Measurements from ENCODE around the gene ERICH3. TPM values are rescaled to one million over a fixed set of nuclear protein-coding genes. Genes with fewer than 3 reads are reported as not detected.
A peak's percentile ranks its signal among the peaks of the same experiment; 100 is the strongest.

ERICH3 gene
- polyA plus RNA-seq, 3 donors = 0.36 to 0.61 (median 0.45) TPM

GRCh38 chr1:74530892-74531291, 142.7 kb downstream of the ERICH3 start:
- DNase-seq (ENCODE audit: extremely low read depth in 1 of 11, low read depth in 9 of 11, low spot score in 4 of 11) = no peak

GRCh38 chr1:74528123-74528522, 145.5 kb downstream of the ERICH3 start:
- no peak for DNase-seq (ENCODE audit: extremely low read depth in 1 of 11, low read depth in 9 of 11, low spot score in 4 of 11)

GRCh38 chr1:74526708-74527107, 146.9 kb downstream of the ERICH3 start:
- DNase-seq (ENCODE audit: extremely low read depth in 1 of 11, low read depth in 9 of 11, low spot score in 4 of 11) = no peak

- no peak for DNase-seq (ENCODE audit: extremely low read depth in 1 of 11, low read depth in 9 of 11, low spot score in 4 of 11)
Measured at GRCh38 chr1:74523873-74524480, 149.6 kb downstream of the ERICH3 start.

- DNase-seq (ENCODE audit: extremely low read depth in 1 of 11, low read depth in 9 of 11, low spot score in 4 of 11) = peak in 6 of 11 donors; percentile 2 to 36 (median 14)
Measured at GRCh38 chr1:74522148-74522547, 151.4 kb downstream of the ERICH3 start.

Other genes starting within 250 kb of the ERICH3 start
- gene LRRC53, start 161.2 kb downstream of the ERICH3 start, polyA plus RNA-seq (ENCODE audit: insufficient read length in 3 of 3) = not detected
- gene CRYZ, start 59.3 kb upstream of the ERICH3 start, polyA plus RNA-seq (ENCODE audit: insufficient read length in 3 of 3) = 100 to 1,000 TPM; 146 to 183 (median 156) TPM
- gene TYW3, start 59.4 kb upstream of the ERICH3 start, polyA plus RNA-seq (ENCODE audit: insufficient read length in 3 of 3) = 10 to 100 TPM; 30.0 to 38.7 (median 34.6) TPM

Measured in renal cortex interstitium (tissue), 11 donors.